ENCODE results near the gene MAD1L1.
A peak's percentile ranks its signal among the peaks of the same experiment; 100 is the strongest.

Gene MAD1L1

DNA sequence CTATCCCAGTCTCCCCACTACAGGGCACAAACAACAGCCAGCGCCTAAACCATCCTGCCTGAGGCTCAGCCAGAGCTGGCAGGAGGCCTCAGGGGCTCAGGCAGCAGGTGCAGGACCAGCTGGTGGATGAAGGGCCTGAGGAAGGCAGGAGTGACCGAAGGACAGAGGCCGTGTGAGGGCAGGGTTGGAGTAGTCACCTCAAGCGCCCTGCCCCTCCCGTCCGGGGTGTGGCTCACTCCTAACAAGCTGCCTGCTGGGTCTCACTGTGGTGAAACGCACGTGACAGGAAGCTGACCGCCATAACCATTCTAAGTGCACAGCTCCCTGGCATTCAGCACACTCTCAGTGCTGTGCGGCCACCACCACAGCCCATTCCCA, 281.6 kb downstream of the MAD1L1 start:
- no peaks in the 10 kb centered on the region for H3K9me3 ChIP-seq (ENCODE audit: control insufficient read depth, low read length)
- H2AFZ ChIP-seq (ENCODE audit: low read depth, low read length) = no peak overlapping the region
- peaks cover 9% of the 10 kb centered on the region for H3K4me1 ChIP-seq (ENCODE audit: control insufficient read depth, insufficient read depth, low read depth, low read length)
- no peak overlapping the region for H3K4me3 ChIP-seq (ENCODE audit: insufficient read depth in 1 of 2, low read depth in 1 of 2, low read length in 2 of 2)
- 82% methylated on average over 10 of the region's 10 CpGs for WGBS
- no peak overlapping the region for H3K9ac ChIP-seq (ENCODE audit: low read length)
- no peak overlapping the region for H2BK12ac ChIP-seq (ENCODE audit: low read length in 2 of 2)
- no peak overlapping the region for H3K27ac ChIP-seq (ENCODE audit: low read length, poor library complexity, severe bottlenecking)
- H3K14ac ChIP-seq (ENCODE audit: low read length in 2 of 2) = no peak overlapping the region
- H2AK5ac ChIP-seq (ENCODE audit: low read length, severe bottlenecking) = no peak overlapping the region
- peaks cover 4 to 69% of the 10 kb centered on the region in 2 experiments for H3K36me3 ChIP-seq (ENCODE audit: control insufficient read depth in 1 of 2, insufficient read depth in 2 of 2, low read depth in 1 of 2, low read length in 2 of 2)
- H2BK120ac ChIP-seq (ENCODE audit: low read depth, low read length) = no peak overlapping the region
- no peak overlapping the region for H3K4me2 ChIP-seq (ENCODE audit: low read length, poor library complexity, severe bottlenecking)
- peaks cover 9% of the 10 kb centered on the region for H3K79me1 ChIP-seq (replicated peaks; ENCODE audit: low read length, poor library complexity, severe bottlenecking)
- no peak overlapping the region for H4K8ac ChIP-seq (ENCODE audit: low read length)
- H4K91ac ChIP-seq (ENCODE audit: low read length) = no peak overlapping the region
- no peak overlapping the region for H3K23ac ChIP-seq (ENCODE audit: low read length in 2 of 2)
- DNase-seq = no peak
- H2BK15ac ChIP-seq (ENCODE audit: low read depth, poor library complexity, severe bottlenecking) = no peak overlapping the region
- H2BK5ac ChIP-seq (ENCODE audit: low read depth, low read length, poor library complexity, severe bottlenecking) = no peak overlapping the region
- H3K27me3 ChIP-seq (ENCODE audit: control insufficient read depth in 1 of 2, insufficient read depth in 1 of 2, low read length in 2 of 2) = no peaks in the 10 kb centered on the region
- no peak overlapping the region for H3K4ac ChIP-seq (ENCODE audit: low read depth in 1 of 2, low read length in 2 of 2)
- H3K18ac ChIP-seq (ENCODE audit: low read depth in 1 of 2, low read length in 2 of 2) = no peak overlapping the region

DNA sequence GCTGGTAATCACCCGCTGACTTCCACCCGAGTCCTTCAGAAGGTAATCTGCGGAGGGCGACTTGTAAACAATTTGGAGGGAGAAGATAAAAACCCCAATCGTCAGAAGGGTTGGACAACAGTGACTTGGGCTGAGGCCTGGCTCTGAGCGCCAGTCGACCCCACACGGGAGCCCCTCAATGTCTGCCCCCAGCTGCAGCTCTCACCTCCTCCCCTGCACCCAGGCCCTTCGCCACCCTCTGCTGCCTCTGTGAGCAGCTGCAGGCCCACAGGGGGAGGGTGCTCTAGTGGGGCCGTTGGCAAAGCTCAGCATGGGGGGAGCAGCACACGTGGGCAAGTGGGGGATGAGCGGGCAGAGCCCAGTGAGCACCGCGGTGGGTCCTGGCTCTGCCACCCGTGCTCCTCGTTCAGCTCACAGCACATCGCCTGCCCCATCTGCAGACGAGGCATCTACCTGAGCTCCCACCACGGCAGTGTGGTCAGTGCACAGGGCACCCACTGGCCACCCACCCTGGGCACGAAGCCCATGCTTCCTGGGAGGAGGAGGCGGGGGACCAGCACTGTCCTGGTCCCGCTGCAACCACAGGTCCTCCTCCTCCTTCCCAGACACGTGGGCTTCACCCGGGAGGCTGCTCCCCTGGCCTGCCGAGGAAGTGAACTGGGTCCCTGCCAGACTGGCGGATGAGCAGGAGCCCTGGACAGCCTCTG, 282.1 kb downstream of the MAD1L1 start:
- no peak for DNase-seq
- H4K8ac ChIP-seq (ENCODE audit: low read length) = no peak overlapping the region
- H3K4ac ChIP-seq (ENCODE audit: low read depth in 1 of 2, low read length in 2 of 2) = no peak overlapping the region
- no peak overlapping the region for H3K18ac ChIP-seq (ENCODE audit: low read depth in 1 of 2, low read length in 2 of 2)
- no peaks in the 10 kb centered on the region for H3K27me3 ChIP-seq (ENCODE audit: control insufficient read depth in 1 of 2, insufficient read depth in 1 of 2, low read length in 2 of 2)
- no peak overlapping the region for H2BK15ac ChIP-seq (ENCODE audit: low read depth, poor library complexity, severe bottlenecking)
- no peak overlapping the region for H2AK5ac ChIP-seq (ENCODE audit: low read length, severe bottlenecking)
- H3K9me3 ChIP-seq (ENCODE audit: control insufficient read depth, low read length) = no peaks in the 10 kb centered on the region
- H2BK120ac ChIP-seq (ENCODE audit: low read depth, low read length) = no peak overlapping the region
- no peak overlapping the region for H2BK12ac ChIP-seq (ENCODE audit: low read length in 2 of 2)
- no peak overlapping the region for H3K27ac ChIP-seq (ENCODE audit: low read length, poor library complexity, severe bottlenecking)
- WGBS = 91% methylated on average over 25 of the region's 26 CpGs
- peak overlapping the region in 1 of 2 experiments; percentile 36 for H3K23ac ChIP-seq (ENCODE audit: low read length in 2 of 2)
- H2AFZ ChIP-seq (ENCODE audit: low read depth, low read length) = no peak overlapping the region
- peaks cover 9% of the 10 kb centered on the region for H3K79me1 ChIP-seq (replicated peaks; ENCODE audit: low read length, poor library complexity, severe bottlenecking)
- H3K36me3 ChIP-seq (ENCODE audit: control insufficient read depth in 1 of 2, insufficient read depth in 2 of 2, low read depth in 1 of 2, low read length in 2 of 2) = peaks cover 4 to 74% of the 10 kb centered on the region in 2 experiments
- H3K14ac ChIP-seq (ENCODE audit: low read length in 2 of 2) = no peak overlapping the region
- peak overlapping the region; percentile 7 for H4K91ac ChIP-seq (ENCODE audit: low read length)
- H3K4me1 ChIP-seq (ENCODE audit: control insufficient read depth, insufficient read depth, low read depth, low read length) = peaks cover 9% of the 10 kb centered on the region
- H2BK5ac ChIP-seq (ENCODE audit: low read depth, low read length, poor library complexity, severe bottlenecking) = no peak overlapping the region
- H3K4me3 ChIP-seq (ENCODE audit: insufficient read depth in 1 of 2, low read depth in 1 of 2, low read length in 2 of 2) = no peak overlapping the region
- H3K4me2 ChIP-seq (ENCODE audit: low read length, poor library complexity, severe bottlenecking) = no peak overlapping the region
- no peak overlapping the region for H3K9ac ChIP-seq (ENCODE audit: low read length)

DNA sequence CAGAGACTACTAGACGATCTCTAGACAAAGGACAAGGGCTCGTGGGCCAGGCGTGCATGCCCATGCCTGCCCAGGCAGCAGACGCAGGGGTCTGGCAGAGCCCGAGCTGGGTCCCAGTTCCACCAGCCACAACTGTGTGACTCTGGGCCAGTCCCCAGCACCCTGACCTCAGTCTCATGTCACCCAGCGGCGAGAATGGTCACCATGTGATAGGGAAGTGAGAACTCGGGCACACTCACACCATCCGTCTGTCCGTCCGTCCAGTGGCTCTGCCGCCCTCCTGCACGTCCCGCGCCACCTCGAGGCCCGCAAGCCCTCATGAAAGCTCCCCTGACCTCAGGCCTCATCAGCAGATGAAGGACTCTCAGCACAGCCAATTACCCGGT, 282.7 kb downstream of the MAD1L1 start:
- Histone ChIP-seq H2BK15ac (ENCODE audit: low read depth, poor library complexity, severe bottlenecking) (no peak overlapping the region), H3K4me3 (ENCODE audit: insufficient read depth in 1 of 2, low read depth in 1 of 2, low read length in 2 of 2) (no peak overlapping the region), H3K18ac (ENCODE audit: low read depth in 1 of 2, low read length in 2 of 2) (no peak overlapping the region), H3K23ac (ENCODE audit: low read length in 2 of 2) (no peak overlapping the region), H3K27ac (ENCODE audit: low read length, poor library complexity, severe bottlenecking) (no peak overlapping the region), H4K8ac (ENCODE audit: low read length) (no peak overlapping the region), H3K9me3 (ENCODE audit: control insufficient read depth, low read length) (no peaks in the 10 kb centered on the region), H3K36me3 (ENCODE audit: control insufficient read depth in 1 of 2, insufficient read depth in 2 of 2, low read depth in 1 of 2, low read length in 2 of 2) (peaks cover 4 to 76% of the 10 kb centered on the region in 2 experiments), H4K91ac (ENCODE audit: low read length) (no peak overlapping the region), H2AFZ (ENCODE audit: low read depth, low read length) (no peak overlapping the region), H3K4ac (ENCODE audit: low read depth in 1 of 2, low read length in 2 of 2) (no peak overlapping the region), H3K4me1 (ENCODE audit: control insufficient read depth, insufficient read depth, low read depth, low read length) (peaks cover 9% of the 10 kb centered on the region), H3K27me3 (ENCODE audit: control insufficient read depth in 1 of 2, insufficient read depth in 1 of 2, low read length in 2 of 2) (no peaks in the 10 kb centered on the region), H3K79me1 (replicated peaks; ENCODE audit: low read length, poor library complexity, severe bottlenecking) (peaks cover 9% of the 10 kb centered on the region), H3K14ac (ENCODE audit: low read length in 2 of 2) (peak overlapping the region in 1 of 2 experiments; percentile 37), H2AK5ac (ENCODE audit: low read length, severe bottlenecking) (no peak overlapping the region), H3K4me2 (ENCODE audit: low read length, poor library complexity, severe bottlenecking) (no peak overlapping the region), H2BK120ac (ENCODE audit: low read depth, low read length) (no peak overlapping the region), H2BK5ac (ENCODE audit: low read depth, low read length, poor library complexity, severe bottlenecking) (no peak overlapping the region), H2BK12ac (ENCODE audit: low read length in 2 of 2) (no peak overlapping the region), H3K9ac (ENCODE audit: low read length) (no peak overlapping the region)
- WGBS = 92% methylated on average over 18 of the region's 18 CpGs
- no peak for DNase-seq

DNA sequence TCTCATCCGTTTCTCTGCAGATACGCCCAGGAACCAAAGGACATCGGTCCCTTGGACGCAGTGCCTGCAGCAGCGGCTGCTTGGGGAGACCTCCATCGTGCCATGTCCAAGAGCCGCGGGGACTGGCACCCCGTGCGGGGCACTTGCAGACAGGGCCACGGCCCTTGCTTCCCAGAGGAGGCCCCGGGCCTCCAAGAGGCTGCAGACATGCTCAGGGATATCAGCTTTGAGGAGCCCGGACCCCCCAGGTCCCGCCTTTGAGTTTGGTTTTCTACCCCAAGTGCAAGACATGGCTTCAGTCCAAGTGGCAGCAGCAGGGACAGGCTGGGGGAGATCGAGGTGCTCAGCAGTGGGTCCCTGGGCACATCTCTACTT, 283.1 kb downstream of the MAD1L1 start:
- Histone ChIP-seq H2BK120ac (ENCODE audit: low read depth, low read length) (no peak overlapping the region), H2BK5ac (ENCODE audit: low read depth, low read length, poor library complexity, severe bottlenecking) (no peak overlapping the region), H2AK5ac (ENCODE audit: low read length, severe bottlenecking) (no peak overlapping the region), H3K4me1 (ENCODE audit: control insufficient read depth, insufficient read depth, low read depth, low read length) (peaks cover 9% of the 10 kb centered on the region), H3K18ac (ENCODE audit: low read depth in 1 of 2, low read length in 2 of 2) (no peak overlapping the region), H3K36me3 (ENCODE audit: control insufficient read depth in 1 of 2, insufficient read depth in 2 of 2, low read depth in 1 of 2, low read length in 2 of 2) (peaks cover 4 to 77% of the 10 kb centered on the region in 2 experiments), H2AFZ (ENCODE audit: low read depth, low read length) (no peak overlapping the region), H3K4ac (ENCODE audit: low read depth in 1 of 2, low read length in 2 of 2) (no peak overlapping the region), H3K27me3 (ENCODE audit: control insufficient read depth in 1 of 2, insufficient read depth in 1 of 2, low read length in 2 of 2) (no peaks in the 10 kb centered on the region), H3K9me3 (ENCODE audit: control insufficient read depth, low read length) (no peaks in the 10 kb centered on the region), H2BK12ac (ENCODE audit: low read length in 2 of 2) (no peak overlapping the region), H3K4me3 (ENCODE audit: insufficient read depth in 1 of 2, low read depth in 1 of 2, low read length in 2 of 2) (no peak overlapping the region), H3K79me1 (replicated peaks; ENCODE audit: low read length, poor library complexity, severe bottlenecking) (peaks cover 9% of the 10 kb centered on the region), H4K8ac (ENCODE audit: low read length) (no peak overlapping the region), H3K9ac (ENCODE audit: low read length) (no peak overlapping the region), H3K14ac (ENCODE audit: low read length in 2 of 2) (no peak overlapping the region), H4K91ac (ENCODE audit: low read length) (no peak overlapping the region), H3K27ac (ENCODE audit: low read length, poor library complexity, severe bottlenecking) (no peak overlapping the region), H3K4me2 (ENCODE audit: low read length, poor library complexity, severe bottlenecking) (no peak overlapping the region), H2BK15ac (ENCODE audit: low read depth, poor library complexity, severe bottlenecking) (no peak overlapping the region), H3K23ac (ENCODE audit: low read length in 2 of 2) (no peak overlapping the region)
- WGBS = 92% methylated on average over 15 of the region's 15 CpGs
- DNase-seq = no peak

Data from mesenchymal stem cell (in vitro differentiated cells and primary cell).